ENCODE measurements around the gene RAB8B. TPM values are rescaled to one million over a fixed set of nuclear protein-coding genes. Genes with fewer than 3 reads are reported as not detected.

The RAB8B gene
- total and polyA plus RNA-seq, 10 of the 15 experiments (the other 5 are each of a cell fraction or from before 2014, with no cell fraction given): 17.8 to 104 (median 65.1) TPM

DNA sequence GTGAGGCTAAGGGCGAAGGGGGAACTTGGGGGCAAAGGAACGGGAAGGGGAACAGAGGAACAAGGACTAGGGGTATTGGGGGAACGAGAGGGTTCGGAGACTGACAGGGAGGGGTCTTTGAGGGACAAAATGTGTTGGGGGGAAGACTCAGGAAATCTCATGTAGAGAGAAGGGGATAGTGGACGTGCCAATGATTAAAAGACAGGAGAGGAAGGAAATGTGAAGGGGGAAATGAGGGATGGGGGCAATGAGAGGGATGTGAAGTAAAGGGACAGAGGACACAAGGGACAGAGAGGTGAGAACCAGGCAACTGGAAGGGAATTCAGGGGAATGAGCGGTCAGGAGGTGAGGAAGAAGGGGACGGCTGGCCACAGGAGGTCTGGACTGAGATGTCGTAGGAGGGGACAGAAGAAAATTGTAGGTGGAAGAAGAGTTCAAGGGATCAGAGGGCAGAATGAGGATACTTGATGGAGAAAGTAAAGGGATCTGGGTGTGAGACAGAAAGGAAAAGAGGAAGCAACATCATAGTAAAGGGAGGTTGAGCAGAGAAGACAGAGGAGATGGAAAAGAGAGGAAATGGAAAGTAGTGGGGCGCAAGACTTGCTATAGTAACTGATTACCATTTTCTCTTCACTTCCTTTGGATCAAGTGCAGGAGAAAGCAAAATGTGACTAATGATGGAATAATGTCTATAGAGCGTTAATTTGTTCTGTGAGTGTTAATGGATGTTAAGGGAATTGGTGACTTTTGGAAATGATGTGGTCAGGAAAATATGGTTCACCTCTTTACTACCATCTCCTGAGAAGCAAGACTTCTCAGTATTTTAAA is 749 bp downstream of the RAB8B start (continued):
- 0 out of 2 replicates have a peak, but pooled peaks have one; percentile 34 for TF ChIP-seq STAT1 (conservative IDR thresholded peaks at IDR 0.05)
- no peak for TF ChIP-seq RELA (IDR thresholded peaks at IDR 0.05; ENCODE audit: borderline replicate concordance, partially characterized antibody)
- TF ChIP-seq ZNF24 (IDR thresholded peaks at IDR 0.05): no peak
- 0 out of 2 replicates have a peak, but pooled peaks have one; percentile 29 for TF ChIP-seq YBX1 (IDR thresholded peaks at IDR 0.05)
- TF ChIP-seq RCOR1 (conservative IDR thresholded peaks at IDR 0.05; ENCODE audit: low read depth, low read length): no peak
- no peak for TF ChIP-seq CREM (IDR thresholded peaks at IDR 0.05; ENCODE audit: low read depth)
- TF ChIP-seq ATF7 (IDR thresholded peaks at IDR 0.05; ENCODE audit: low read depth): no peak; the same call in 1 of the 2 replicates
- TF ChIP-seq E2F8 (IDR thresholded peaks at IDR 0.05; ENCODE audit: low read depth, partially characterized antibody): no peak
- TF ChIP-seq, protein P1, sequence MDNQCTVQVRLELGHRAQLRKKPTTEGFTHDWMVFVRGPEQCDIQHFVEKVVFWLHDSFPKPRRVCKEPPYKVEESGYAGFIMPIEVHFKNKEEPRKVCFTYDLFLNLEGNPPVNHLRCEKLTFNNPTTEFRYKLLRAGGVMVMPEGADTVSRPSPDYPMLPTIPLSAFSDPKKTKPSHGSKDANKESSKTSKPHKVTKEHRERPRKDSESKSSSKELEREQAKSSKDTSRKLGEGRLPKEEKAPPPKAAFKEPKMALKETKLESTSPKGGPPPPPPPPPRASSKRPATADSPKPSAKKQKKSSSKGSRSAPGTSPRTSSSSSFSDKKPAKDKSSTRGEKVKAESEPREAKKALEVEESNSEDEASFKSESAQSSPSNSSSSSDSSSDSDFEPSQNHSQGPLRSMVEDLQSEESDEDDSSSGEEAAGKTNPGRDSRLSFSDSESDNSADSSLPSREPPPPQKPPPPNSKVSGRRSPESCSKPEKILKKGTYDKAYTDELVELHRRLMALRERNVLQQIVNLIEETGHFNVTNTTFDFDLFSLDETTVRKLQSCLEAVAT (IDR thresholded peaks at IDR 0.05): peak; percentile 84
- TF ChIP-seq, protein P2, sequence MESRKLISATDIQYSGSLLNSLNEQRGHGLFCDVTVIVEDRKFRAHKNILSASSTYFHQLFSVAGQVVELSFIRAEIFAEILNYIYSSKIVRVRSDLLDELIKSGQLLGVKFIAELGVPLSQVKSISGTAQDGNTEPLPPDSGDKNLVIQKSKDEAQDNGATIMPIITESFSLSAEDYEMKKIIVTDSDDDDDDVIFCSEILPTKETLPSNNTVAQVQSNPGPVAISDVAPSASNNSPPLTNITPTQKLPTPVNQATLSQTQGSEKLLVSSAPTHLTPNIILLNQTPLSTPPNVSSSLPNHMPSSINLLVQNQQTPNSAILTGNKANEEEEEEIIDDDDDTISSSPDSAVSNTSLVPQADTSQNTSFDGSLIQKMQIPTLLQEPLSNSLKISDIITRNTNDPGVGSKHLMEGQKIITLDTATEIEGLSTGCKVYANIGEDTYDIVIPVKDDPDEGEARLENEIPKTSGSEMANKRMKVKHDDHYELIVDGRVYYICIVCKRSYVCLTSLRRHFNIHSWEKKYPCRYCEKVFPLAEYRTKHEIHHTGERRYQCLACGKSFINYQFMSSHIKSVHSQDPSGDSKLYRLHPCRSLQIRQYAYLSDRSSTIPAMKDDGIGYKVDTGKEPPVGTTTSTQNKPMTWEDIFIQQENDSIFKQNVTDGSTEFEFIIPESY (IDR thresholded peaks at IDR 0.05): no peak
- TF ChIP-seq PML (IDR thresholded peaks at IDR 0.05; ENCODE audit: low read length): no peak
- no peak for TF ChIP-seq ZNF274 (IDR thresholded peaks at IDR 0.05; ENCODE audit: insufficient read depth, insufficient read length)
- TF ChIP-seq, protein P3, sequence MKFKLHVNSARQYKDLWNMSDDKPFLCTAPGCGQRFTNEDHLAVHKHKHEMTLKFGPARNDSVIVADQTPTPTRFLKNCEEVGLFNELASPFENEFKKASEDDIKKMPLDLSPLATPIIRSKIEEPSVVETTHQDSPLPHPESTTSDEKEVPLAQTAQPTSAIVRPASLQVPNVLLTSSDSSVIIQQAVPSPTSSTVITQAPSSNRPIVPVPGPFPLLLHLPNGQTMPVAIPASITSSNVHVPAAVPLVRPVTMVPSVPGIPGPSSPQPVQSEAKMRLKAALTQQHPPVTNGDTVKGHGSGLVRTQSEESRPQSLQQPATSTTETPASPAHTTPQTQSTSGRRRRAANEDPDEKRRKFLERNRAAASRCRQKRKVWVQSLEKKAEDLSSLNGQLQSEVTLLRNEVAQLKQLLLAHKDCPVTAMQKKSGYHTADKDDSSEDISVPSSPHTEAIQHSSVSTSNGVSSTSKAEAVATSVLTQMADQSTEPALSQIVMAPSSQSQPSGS (IDR thresholded peaks at IDR 0.05; ENCODE audit: low read length): no peak
- TF ChIP-seq PAX8 (IDR thresholded peaks at IDR 0.05): no peak
- no peak for TF ChIP-seq CHD1 (IDR thresholded peaks at IDR 0.05; ENCODE audit: low read depth, low read length)
- TF ChIP-seq EGR1 (IDR thresholded peaks at IDR 0.05; ENCODE audit: borderline replicate concordance in 1 of 2, low read depth in 2 of 2, low read length in 2 of 2): no peak
- 0 out of 2 replicates have a peak, but pooled peaks have one; percentile 3 for TF ChIP-seq SPI1 (IDR thresholded peaks at IDR 0.05; ENCODE audit: borderline replicate concordance, insufficient read depth, low read depth, low read length)
- no peak for TF ChIP-seq SMAD1 (IDR thresholded peaks at IDR 0.05; ENCODE audit: low read depth, partially characterized antibody)
- no peak for TF ChIP-seq SMAD5 (IDR thresholded peaks at IDR 0.05; ENCODE audit: low read depth)
- peak; percentile 65 for TF ChIP-seq IKZF1 (conservative IDR thresholded peaks at IDR 0.05)
- TF ChIP-seq NBN (IDR thresholded peaks at IDR 0.05): peak; percentile 79
- 0 out of 2 replicates have a peak, but pooled peaks have one; percentile 12 for TF ChIP-seq DPF2 (IDR thresholded peaks at IDR 0.05)
- no peak for TF ChIP-seq ZSCAN29 (IDR thresholded peaks at IDR 0.05)
- no peak for TF ChIP-seq BHLHE40 (IDR thresholded peaks at IDR 0.05; ENCODE audit: borderline replicate concordance in 1 of 2, low read depth in 2 of 2, low read length in 1 of 2)
- TF ChIP-seq KAT2A (conservative IDR thresholded peaks at IDR 0.05; ENCODE audit: control insufficient read depth, low read depth, low read length): no peak

Data from GM12878 (cell line).